ENCODE measurements around the gene USP34.

Gene USP34

DNA sequence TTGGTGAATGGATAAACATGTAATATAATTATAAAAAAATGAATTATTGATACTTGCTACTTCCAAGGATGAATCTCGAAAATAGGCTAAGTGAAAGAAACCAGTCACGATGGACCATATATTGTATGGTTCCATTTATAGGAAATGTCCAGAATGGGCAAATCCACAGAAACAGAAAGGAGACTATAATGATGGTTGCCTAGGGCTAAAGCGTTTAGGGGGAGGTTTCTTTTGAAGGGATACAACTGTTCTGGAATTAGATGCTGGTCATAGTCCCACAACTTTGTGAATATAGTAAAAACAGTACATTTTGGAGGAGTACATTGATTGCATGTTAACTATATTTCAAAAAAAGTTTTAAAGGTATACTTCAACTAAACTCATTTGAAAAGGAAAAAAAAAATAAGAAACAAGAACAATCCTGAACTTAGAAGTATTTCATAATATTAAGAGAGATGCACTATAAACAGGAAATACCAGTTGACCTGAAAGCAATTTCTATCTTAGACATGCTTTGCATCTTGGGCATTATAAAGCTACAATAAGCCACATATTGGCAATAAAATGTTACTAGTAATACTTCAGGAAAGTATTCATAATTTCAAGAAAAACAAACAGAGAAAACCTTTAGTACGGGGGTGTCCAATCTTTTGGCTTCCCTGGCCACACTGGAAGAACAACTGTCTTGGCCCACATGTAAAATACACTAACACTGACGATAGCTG lies 178.9 kb downstream of the USP34 start:
- DNase-seq (ENCODE audit: low read depth), result peak; percentile 33

DNA sequence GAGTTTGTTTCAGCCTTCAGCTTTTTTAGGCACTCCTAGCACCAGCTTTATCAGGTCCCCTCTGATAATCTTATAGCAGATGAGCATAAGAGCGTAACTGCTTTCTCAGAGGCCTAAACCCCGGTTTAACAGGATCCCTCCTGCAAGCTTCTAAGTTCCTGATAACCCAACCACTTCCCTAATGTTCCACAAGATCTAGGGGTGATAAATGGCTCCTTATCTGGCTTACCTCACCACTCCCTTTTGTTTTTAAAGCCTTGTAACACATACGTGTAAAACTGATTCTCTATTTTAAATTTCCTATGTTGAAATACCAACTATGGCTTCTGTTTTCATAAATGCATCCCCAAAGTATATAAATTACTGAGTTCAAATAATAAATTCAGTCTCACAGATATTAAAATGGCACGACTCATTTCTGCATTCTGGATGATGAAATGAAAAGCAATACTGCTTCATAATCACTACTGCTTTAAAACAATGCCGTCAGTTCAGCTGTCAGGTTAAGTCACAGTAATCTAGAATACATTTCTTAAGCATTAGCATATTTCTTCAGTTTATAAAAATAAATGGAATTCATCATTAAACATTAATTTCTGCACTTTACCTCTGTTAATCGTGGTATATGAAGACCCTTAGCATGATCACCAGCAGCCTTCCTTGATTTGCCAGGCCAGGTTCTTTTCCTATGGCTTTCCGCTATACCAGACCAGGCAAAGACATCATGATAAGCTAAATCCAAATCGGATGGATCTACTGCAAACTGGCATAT lies 182.6 kb downstream of the USP34 start:
- DNase-seq (ENCODE audit: low read depth), result no peak

- no peak for DNase-seq (ENCODE audit: low read depth)
These were observed 183.6 kb downstream of the USP34 start for GRCh38 chr2:61287254-61287653.

GRCh38 chr2:61283443-61284160 lies 187.3 kb downstream of the USP34 start:
- no peak for DNase-seq (ENCODE audit: low read depth)

DNA sequence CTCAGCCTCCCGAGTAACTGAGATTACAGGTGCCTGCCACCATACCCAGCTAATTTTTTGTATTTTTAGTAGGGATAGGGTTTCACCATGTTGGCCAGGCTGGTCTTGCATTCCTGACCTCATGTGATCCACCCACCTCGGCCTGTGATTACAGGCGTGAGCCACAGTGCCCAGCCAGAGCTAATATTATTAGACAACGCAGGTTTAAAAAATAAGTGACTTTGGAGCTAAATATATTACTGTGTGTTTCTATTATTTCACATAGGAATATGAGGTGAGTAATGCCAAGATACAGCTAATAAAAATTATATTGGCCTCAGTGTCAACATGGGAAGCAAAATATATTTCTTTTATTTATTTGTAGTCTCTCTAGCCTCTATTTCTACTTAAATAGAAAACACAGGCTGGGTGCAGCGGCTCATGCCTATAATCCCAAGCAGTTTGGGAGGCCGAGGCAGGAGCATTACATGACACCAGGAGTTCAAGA lies 188.7 kb downstream of the USP34 start:
- DNase-seq (ENCODE audit: low read depth), result no peak

- DNase-seq (ENCODE audit: low read depth), result no peak
These were observed 189.6 kb downstream of the USP34 start for GRCh38 chr2:61281321-61281720.

DNA sequence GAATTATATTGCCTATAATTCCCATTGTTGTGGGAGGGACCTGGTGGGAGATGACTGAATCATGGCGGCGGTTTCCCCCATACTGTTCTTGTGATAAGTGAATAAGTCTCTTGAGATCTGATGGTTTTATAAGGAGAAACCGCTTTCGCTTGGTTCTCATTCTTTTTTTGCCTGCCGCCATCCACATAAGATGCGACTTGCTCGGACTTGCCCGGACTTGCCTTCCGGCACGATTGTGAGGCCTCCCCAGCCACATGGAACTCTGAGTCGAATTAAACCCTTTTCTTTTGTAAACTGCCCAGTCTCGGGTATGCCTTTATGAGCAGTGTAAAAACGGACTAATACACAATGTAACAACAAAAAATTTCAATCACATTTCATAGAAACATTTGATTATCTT lies 193.1 kb downstream of the USP34 start:
- DNase-seq (ENCODE audit: low read depth), result no peak

DNA sequence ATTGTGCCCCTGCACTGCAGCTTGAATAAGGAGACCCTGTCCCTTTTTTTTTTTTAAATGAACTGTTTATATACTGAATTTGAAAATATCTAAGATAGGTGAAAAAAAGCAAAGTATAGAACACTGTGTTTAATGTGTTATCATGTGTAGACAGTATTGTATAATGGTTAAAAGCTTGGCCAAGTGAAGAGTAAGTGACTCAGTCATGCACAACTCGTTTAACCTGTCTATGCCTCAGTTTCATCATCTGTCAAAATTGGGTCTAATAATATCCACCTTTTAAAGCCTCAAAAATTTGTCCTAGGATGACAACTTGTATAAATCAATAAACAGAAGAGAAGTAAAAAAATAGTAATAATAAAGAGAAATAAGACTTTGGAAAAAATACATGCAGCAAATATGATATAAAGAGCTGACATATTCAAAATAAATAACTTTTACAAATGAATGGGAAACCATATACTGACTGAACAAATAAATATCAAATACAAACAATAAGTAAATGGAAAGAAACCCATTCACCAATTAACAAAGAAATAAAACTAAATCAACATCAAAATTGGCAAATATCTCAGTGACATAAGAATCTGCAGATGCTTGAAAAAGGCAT lies 195.2 kb downstream of the USP34 start:
- no peak for DNase-seq (ENCODE audit: low read depth)

- DNase-seq (ENCODE audit: low read depth), result peak; percentile 22
These were observed 198.3 kb downstream of the USP34 start for GRCh38 chr2:61272421-61273070.

- DNase-seq (ENCODE audit: low read depth), result no peak
These were observed 202.6 kb downstream of the USP34 start for GRCh38 chr2:61268249-61268648.

DNA sequence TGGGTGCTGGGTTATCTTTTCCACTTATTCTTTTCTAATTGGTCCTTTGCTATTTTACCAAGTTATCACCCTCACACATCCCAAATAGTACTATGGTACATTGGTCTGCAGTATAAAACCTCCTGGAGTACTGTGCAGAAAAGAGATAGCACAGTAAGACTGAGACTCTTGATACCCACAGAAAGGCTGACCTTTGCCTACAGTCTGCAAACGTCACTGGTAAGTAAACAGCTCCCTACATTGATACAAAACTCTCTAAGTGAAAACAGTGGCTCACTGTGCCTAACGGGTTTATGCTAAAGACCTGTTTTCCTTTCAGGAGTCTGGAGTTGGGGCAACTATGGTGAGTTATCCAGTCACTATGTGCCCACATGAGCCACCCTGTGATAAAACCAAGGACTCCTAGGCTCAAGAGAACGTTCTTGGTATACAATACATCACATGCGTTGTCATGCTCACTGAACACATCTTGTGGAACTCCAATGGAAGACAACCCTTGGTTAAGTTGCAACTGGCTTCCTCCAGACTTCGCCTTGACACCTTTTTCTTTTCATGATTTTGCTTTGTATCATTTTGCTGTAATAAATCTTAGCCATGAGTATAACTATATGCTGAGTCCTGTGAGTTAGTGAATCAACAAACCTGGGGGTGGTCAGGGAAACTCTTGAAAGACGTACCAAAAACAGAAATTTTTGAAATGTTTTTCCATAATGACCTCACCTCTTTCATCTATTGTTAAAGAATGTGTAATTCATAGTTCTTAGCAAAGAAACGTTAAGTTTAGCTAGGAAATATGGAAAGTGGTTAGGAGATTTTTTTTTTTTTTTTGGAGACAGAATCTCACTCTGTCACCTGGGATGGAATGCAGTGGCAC lies 204.0 kb downstream of the USP34 start:
- no peak for DNase-seq (ENCODE audit: low read depth)

- DNase-seq (ENCODE audit: low read depth), result no peak
These were observed 207.1 kb downstream of the USP34 start for GRCh38 chr2:61263830-61264229.

- DNase-seq (ENCODE audit: low read depth), result no peak
These were observed 208.2 kb downstream of the USP34 start for GRCh38 chr2:61262699-61263098.

- DNase-seq (ENCODE audit: low read depth), result peak; percentile 6
These were observed 213.4 kb downstream of the USP34 start for GRCh38 chr2:61257446-61257845.

DNA sequence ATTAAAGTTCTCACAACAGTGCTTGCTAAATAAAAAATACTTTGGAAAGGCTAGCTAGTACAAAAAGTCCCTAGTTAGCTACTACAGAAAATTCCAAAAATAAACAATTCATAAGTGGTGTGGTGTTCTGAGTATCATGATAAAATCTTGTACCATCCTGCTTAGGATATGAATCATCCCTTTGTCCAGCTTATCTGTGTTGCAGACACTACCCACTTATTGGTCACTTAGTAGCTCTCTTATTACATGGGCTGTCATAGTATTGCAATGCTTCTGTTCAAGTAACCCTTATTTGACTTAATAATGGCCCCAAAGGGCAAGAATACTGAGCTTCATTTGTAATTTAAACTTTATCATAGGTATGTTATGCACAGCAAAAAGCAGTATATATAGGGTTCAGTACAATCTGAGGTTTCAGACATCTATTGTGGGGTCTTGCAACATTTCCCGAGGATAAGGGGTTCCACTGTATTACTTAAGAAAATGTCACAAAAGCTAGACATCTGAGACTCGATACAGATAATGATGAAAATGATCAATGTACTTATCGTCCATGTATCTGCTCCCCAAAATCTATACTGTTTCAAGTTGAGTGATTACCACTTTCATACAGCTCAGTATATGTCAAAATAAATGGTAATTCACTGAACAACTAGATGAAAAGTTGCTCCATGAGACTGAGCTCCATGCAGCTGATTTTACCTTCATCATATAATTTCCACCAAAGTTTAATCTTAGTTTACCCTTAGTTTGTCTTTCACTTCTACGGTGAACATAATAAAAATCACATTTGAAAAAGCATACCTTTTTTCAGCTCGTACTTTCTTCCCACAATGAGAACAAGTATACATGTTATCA lies 215.1 kb downstream of the USP34 start:
- DNase-seq (ENCODE audit: low read depth), result peak; percentile 74

GRCh38 chr2:61254536-61254935 lies 216.4 kb downstream of the USP34 start:
- DNase-seq (ENCODE audit: low read depth), result no peak

GRCh38 chr2:61253136-61253535 lies 217.8 kb downstream of the USP34 start:
- DNase-seq (ENCODE audit: low read depth), result no peak

DNA sequence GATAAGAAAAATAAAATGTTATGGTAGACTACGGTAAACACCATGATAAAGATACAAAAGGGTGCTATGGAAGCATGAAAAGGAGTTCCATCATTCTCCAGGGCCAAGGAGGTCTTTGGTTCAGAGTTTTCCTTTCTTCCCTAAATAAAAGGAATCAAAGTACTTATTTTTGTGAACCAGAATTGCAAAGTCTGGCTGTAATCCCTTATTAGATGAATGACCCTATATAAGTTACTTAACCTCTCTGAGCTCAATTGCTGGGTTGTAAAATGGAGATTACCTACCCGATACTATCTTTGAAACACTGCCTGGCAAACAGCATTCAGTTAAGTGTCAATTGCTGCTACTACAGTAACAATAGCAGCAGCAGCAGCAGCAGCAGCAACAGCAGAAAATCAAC lies 218.9 kb downstream of the USP34 start:
- no peak for DNase-seq (ENCODE audit: low read depth)

DNA sequence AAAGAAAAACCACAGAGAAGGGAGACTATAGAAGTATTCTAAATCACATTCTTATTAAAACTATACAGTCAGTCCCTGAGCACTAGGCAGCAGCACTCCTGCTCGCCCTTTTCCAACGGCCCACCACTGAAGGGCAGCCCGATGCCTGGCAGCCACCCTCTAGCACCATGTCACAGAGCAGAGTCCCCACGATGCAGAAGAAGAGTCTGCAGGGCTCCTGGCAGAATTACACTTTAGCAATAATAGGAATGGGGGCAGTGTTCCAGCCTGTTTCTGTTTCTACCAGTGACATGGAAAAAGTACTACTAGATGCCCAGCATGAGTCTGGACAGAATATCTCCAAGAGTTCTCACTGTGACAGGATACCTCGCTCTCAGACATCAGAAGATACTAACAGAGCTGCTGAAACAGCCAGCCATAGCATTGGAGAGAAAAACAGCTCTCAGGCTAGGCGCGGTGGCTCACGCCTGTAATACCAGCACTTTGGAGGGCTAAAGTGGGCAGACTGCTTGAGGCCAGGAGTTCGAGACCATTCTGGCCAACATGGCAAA lies 221.3 kb downstream of the USP34 start:
- no peak for DNase-seq (ENCODE audit: low read depth)
